Measurements from ENCODE around the gene LRRC74B.
"Not testable (repeated sequence)": the region's sequence is repeated elsewhere in the genome, so short reads cannot be mapped to it uniquely, and the experiment has no call there.

LRRC74B gene

DNA sequence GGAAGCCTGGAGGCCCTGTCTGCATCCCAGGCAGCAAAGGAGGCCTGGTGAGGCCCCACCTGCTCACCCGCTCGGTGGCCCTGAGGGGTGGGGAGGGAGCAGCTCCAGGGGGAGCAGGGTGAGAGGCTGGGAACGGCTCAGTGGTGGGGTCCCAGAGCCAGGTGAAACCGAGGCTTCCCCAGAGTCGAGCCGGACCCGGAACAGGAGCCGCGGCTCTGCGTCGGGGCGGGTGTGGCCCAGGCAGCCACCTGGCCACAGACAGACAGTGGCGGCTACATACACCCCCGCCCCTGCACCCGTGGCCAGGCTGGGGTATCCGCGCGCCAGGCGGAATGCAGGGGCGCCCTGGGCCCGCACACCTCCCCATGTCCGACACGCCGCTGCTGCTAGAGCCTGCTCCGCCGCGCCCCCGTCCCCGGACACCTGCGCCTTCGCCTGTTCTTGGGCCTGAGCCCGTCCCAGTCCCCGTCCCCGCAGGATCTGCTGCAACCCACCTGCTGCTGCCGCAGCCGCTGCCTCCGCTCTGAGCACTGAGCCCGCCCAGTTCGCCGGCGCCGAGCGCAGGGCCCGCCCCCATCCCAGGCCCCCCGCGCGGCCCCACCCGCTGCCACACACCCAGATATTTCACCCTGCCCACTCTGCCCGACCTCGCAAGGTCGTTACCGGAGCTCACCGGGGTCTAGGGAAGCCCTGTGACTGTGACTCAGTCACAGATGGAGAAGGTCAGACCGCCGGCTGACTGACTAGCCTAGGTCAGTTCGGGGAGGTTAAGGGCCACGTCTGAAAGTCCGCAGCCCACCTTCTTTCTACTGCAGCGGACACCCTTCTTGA is 13.5 kb upstream of the LRRC74B start, which contains the start of gene SLC7A4:
SLC7A4 (minus strand) TSS at position 525 of the 831 bp plus-strand sequence. CDS start 749 bp downstream, outside the sequence.
- no peak for DNase-seq

GRCh38 chr22:21032868-21033688 is 12.7 kb upstream of the LRRC74B start:
- DNase-seq = no peak

- DNase-seq = no peak
Observed at GRCh38 chr22:21033895-21034294, 11.9 kb upstream of the LRRC74B start.

- no peak for DNase-seq
Observed at GRCh38 chr22:21034989-21035388, 10.8 kb upstream of the LRRC74B start.

DNA sequence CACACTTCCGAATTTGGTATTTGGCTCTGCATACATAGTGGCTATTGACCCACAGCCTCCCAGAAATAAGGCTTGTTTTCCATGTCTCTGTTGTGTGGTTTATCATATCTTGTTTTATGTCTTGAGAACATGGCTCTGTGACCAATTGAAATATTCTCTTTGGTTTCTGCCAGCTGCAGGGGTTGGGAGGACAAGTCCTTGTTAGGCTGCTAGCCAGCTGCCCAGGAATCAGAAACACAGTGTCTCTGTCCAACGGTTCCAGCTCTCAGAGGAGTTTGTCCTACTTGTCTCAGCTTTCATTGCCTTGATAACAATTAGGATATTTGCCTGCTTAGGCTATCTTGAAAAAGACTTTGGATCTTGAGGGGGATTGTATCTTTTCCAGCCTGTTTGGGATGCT is 7.3 kb upstream of the LRRC74B start:
- DNase-seq = no peak

DNA sequence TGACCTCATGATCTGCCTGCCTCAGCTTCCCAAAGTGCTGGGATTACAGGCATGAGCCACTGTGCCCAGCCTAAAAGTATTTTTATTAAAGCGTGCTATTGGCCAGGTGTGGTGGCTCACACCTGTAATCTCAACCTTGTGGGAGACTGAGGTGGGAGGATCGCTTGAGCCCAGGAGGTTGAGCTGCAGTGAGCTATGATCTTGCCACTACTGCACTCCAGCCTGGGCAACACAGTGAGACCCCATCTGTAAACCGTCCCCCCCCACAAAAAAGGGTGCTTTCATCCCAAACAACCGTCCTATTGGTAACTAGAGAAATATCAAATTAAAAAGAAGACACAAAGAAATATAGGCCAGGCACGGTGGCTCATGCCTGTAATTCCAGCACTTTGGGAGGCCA is 6.6 kb upstream of the LRRC74B start:
- DNase-seq = not testable (repeated sequence)

DNA sequence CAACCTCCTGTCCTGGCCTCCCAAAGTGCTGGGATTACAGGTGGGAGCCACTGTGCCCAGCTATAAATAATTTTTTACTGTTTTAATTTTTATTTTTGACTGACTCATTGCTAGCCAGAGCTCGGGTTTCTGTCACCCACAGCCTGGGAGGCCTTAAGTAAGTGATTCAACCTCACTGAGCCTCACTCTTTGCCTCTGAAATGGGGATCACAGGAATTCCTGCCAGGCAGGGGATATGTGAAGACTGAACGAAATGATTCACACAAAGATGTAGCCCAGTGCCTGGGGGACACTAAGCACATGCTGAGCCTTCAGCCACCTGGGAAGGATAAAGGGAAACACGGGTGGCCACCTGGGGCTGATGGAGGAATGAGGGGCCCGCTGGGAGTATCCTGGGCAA is 3.8 kb upstream of the LRRC74B start:
- DNase-seq = no peak

DNA sequence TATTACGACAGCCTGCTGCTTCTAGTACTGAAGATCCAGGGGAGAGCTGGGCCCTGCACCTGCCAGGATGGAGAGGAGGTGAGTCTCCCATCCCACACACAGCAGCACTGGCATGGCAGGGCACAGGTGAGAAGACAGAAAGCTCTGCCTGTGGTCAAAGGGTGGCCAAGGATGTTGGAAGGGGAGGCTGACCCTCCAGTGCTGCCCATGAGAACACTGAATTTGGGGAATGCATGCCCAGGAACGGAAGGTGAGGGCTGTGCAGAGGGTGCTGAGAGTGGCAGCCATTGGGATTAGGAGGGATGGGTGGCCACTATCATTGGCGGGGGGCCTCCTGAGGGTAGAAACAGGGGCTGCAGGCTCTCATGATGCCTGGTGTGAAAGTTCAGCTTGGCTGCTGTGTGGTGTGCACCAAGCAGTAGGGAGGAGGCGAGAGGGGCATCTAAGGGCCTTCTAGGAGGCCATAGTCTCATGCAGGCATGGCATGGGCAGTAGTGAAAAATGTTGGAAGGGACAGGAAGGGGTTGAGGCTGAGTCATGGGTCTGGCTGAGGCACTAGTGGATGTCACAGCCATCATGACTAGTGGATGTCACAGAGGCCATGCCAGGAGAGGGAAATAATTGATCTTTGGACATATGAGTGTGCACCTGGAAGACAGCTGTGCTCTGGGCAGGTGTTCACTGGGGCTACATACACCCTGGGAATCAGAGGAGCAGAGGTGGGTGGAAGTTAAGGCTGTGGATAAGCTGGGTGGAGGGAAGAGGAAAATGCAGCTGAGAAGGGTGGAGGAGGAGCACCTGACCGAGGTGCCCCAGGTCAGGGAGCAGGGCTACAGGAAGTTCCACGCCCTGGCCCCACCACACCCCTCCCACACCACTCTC is 2.5 kb upstream of the LRRC74B start:
- no peak for DNase-seq

- no peak for DNase-seq
Observed at GRCh38 chr22:21043860-21044535, 1.7 kb upstream of the LRRC74B start.

DNA sequence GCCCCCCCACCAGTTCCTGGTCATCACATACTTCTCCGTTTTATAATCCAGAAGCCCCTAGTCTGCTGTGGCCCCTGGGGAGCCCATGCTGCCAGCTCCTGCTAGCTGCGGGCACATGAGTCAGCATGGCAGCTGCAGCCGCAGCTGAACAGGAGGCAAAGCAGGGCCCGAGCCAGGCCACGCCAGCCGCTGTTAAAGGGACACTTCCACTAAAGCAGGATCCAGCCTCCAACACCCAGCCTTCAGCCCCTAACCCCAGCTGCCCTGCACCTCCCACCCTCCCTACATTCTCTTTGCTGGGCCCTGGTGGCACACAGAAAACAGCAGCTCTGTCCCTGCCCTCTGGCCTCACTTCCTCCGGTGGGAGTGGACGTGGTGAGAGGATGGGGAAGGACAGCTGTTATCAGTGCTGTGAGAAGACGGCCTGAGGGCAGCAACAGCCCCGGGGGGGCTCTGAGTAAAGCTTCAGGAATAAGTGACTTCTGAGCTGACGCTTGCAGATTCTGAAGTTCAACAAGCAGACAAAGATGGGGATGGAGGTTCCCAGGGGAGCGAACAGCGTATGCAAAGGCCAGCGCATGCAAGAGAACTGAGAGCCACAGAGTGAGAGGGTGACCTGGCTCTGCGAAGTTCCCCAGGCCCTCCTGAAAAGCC is 688 bp upstream of the LRRC74B start:
- DNase-seq = no peak

GRCh38 chr22:21047035-21047661 is 1.4 kb downstream of the LRRC74B start:
- no peak for DNase-seq

DNA sequence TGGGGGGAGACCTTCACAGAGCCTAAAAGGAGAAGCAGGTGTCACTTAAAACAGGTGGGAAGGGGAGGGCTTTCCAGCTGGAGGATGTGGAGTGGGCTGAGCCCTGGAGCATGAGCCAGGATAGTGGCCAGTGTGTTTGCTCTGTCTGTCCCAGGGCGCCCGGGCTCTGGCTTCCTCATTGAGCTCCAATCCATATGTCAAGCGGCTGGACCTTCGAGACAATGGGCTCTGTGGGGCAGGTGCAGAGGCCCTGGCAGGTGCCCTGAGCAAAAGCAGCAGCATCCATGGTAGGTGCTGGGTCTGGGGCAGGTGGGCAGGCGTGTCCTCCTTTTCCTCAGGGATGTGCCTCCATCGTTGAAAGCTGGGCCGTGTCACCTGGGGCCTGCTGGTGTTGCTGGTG is 2.0 kb downstream of the LRRC74B start:
- DNase-seq = peak; percentile 22 to 28

- DNase-seq = not testable (repeated sequence)
Observed at GRCh38 chr22:21048448-21048847, 2.7 kb downstream of the LRRC74B start.

GRCh38 chr22:21048965-21049364 is 3.2 kb downstream of the LRRC74B start:
- DNase-seq = not testable (repeated sequence)

- DNase-seq = no peak
Observed at GRCh38 chr22:21051145-21051830, 5.5 kb downstream of the LRRC74B start.

DNA sequence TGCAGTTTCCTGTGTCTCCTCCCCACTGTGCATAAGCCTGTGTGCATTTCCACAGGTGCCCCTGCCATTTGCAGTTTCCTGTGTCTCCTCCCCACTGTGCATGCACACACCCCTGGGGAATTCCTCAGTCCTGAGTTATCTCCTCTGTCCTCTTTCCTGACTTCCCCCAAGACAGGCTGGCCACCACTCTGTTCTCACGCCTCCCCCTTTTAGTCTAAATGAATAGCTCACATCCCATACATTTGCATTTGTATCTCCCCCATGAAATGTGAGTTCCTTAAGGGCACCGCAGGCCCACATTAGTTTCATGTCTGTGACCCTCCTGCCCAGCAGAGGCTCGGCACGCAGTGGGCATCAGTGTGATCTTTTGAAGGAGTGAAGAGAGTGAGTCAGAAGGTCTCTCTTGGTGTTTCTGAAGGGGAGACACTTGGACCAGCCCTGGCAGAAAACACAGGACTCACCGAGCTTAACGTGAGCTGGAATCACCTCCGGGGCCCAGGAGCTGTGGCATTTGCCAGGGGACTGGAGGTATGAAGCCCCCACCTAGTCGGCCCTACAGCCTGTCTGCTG is 6.2 kb downstream of the LRRC74B start:
- no peak for DNase-seq

DNA sequence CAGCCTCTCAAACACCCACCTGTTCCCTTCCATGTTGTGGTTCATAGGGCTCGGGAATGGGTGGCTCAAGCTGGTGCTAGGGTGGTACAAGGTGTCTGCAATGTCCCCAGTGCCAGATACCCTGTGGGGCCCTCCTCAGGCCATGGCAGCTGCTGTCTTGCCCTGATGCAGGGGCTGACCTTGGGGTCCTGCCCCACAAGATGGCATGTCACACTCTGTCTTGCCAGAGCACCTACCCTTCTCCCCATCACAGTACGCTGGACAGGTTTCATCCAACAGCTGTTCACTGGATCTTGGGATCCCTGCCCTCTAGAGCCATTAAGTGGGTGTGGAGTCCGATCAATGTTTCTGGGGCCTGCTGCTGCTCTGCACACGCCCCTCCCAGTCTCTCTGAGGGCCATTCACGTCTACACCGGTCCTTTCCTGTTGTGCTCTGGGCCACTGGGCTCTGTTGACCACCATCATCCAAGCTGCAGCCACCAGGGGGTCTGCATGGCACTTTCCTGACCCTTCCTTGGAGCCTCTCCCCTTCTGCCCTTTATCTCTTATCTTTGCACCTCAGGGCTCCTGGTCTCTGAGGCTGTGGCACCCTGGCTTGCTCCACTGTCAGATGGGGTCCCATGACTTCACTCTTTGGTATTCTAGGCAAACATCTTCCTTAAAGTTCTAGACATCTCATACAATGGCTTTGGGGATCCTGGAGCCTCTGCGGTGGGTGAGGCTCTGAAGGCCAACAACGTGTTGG is 7.1 kb downstream of the LRRC74B start:
- no peak for DNase-seq

DNA sequence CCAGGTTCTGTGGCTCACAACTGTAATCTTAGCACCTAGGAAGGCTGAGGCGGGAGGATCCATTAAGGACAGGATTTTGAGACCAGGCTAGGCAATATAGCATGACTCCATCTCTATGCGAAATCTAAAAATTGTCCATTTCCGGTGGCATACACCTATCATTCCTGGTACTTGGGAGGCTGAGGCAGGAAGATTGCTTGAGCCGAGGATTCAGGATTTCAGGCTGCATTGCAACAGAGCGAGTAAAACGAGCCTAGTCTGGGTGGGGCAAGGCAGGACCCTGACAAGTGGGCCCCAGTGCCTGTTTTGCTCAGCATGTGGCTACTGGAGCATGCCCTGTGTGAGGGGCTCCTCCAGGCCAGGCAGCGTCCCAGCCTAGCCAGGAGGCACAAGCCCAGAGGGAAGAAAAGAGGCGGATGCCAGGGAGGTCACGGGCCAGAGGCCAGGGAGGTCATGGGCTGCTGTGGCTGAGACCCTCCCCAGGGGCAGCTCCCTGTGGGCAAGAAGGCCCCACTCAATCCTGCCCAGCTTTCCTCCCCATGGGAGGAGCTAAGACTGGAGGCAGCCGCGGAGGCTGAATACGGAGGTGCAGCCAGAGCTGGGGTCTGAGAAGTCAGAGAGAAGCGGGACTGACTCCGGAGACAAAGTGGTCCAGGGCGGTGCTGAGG is 8.4 kb downstream of the LRRC74B start:
- no peak for DNase-seq

Measured in NCI-H187 (cell line).